Trophoblast cell (in vitro differentiated cells and primary cell): Measurements from ENCODE around the gene BTBD17.

Experiments used
- DNase-seq, 2 donors: peaks; one replicate each; pipeline ENCODE4 v3.0.0-alpha.2; 2016
- H2AFZ ChIP-seq: 2 replicates; pipeline ENCODE4 v1.6.1; 2013; ENCODE audit warnings: low read length, moderate library complexity, mild to moderate bottlenecking; ENCODE audit not compliant: insufficient read depth, poor library complexity
- H2AK5ac ChIP-seq: 2 replicates; pipeline ENCODE4 v1.6.1; 2013; ENCODE audit warnings: mild to moderate bottlenecking, low read length
- H2BK120ac ChIP-seq: 2 replicates; pipeline ENCODE4 v1.6.1; 2013; ENCODE audit warnings: low read length, mild to moderate bottlenecking, moderate library complexity; ENCODE audit not compliant: insufficient read depth, poor library complexity
- H2BK12ac ChIP-seq: 2 replicates; pipeline ENCODE4 v1.6.1; 2013; ENCODE audit warnings: mild to moderate bottlenecking, low read length, moderate library complexity
- H2BK5ac ChIP-seq: 2 replicates; pipeline ENCODE4 v1.6.1; 2013; ENCODE audit warnings: low read length, low read depth, moderate library complexity, mild to moderate bottlenecking; ENCODE audit not compliant: poor library complexity
- H3K14ac ChIP-seq: 2 replicates; pipeline ENCODE4 v1.6.1; 2013; ENCODE audit warnings: mild to moderate bottlenecking, low read length
- H3K18ac ChIP-seq: 2 replicates; pipeline ENCODE4 v1.6.1; 2013; ENCODE audit warnings: mild to moderate bottlenecking, low read length
- H3K23ac ChIP-seq: 2 replicates; pipeline ENCODE4 v1.6.1; 2013; ENCODE audit warnings: low read length
- H3K27ac ChIP-seq: 2 replicates; pipeline ENCODE4 v1.5.1; 2013; ENCODE audit warnings: low read depth, mild to moderate bottlenecking, inconsistent platforms, low read length, moderate library complexity
- H3K27me3 ChIP-seq: 2 replicates; pipeline ENCODE4 v1.6.1; 2013; ENCODE audit warnings: inconsistent platforms, mild to moderate bottlenecking, low read length, moderate library complexity; ENCODE audit not compliant: insufficient read depth
- H3K36me3 ChIP-seq, 2 experiments: 1 replicate in 1 of 2; 2 replicates in 1 of 2; pipeline ENCODE4 v1.6.1; 2013; ENCODE audit warnings: low read length in 2 of 2, mild to moderate bottlenecking in 2 of 2, moderate library complexity in 1 of 2; ENCODE audit not compliant: insufficient read depth in 2 of 2, control insufficient read depth in 1 of 2
- H3K4ac ChIP-seq: 2 replicates; pipeline ENCODE4 v1.6.1; 2013; ENCODE audit warnings: low read depth, mild to moderate bottlenecking, low read length, moderate library complexity
- H3K4me1 ChIP-seq, 2 experiments: 1 replicate in 1 of 2; 2 replicates in 1 of 2; pipeline ENCODE4 v1.6.1; 2013; ENCODE audit warnings: low read length in 2 of 2, mild to moderate bottlenecking in 2 of 2, moderate library complexity in 1 of 2; ENCODE audit not compliant: insufficient read depth in 2 of 2, control insufficient read depth in 1 of 2
- H3K4me2 ChIP-seq: 2 replicates; pipeline ENCODE4 v1.6.1; 2013; ENCODE audit warnings: inconsistent platforms, mild to moderate bottlenecking, low read length, moderate library complexity
- H3K4me3 ChIP-seq: 2 replicates; pipeline ENCODE4 v1.5.1; 2013; ENCODE audit warnings: mild to moderate bottlenecking, low read depth, low read length, inconsistent platforms
- H3K79me1 ChIP-seq: one replicate; pipeline ENCODE4 v1.6.1; 2013; ENCODE audit warnings: low read length
- H3K79me2 ChIP-seq: 2 replicates; pipeline ENCODE4 v1.6.1; 2013; ENCODE audit warnings: low read length, mild to moderate bottlenecking; ENCODE audit not compliant: control insufficient read depth, insufficient read depth, poor library complexity
- H3K9ac ChIP-seq: 2 replicates; pipeline ENCODE4 v1.6.1; 2013; ENCODE audit warnings: mild to moderate bottlenecking, low read length
- H3K9me3 ChIP-seq: 2 replicates; pipeline ENCODE4 v1.6.1; 2013; ENCODE audit warnings: low read depth, mild to moderate bottlenecking, control low read depth, inconsistent platforms, low read length; ENCODE audit not compliant: insufficient read depth
- H4K12ac ChIP-seq: 2 replicates; pipeline ENCODE4 v1.6.1; 2013; ENCODE audit warnings: low read depth, mild to moderate bottlenecking, low read length, moderate library complexity
- H4K8ac ChIP-seq: 2 replicates; pipeline ENCODE4 v1.6.1; 2013; ENCODE audit warnings: low read depth, mild to moderate bottlenecking, low read length, moderate library complexity
- H4K91ac ChIP-seq: one replicate; pipeline ENCODE4 v1.6.1; 2013; ENCODE audit warnings: low read depth, mild to moderate bottlenecking, low read length, moderate library complexity
- WGBS: extraction: QIAGEN DNeasy Blood & Tissue Kit; methylation state at CpG from one replicate; pipeline ENCODE4 v1.1.7; 2013; ENCODE audit warnings: missing lambda C conversion rate; ENCODE audit not compliant: insufficient read length, insufficient coverage; ENCODE audit errors: extremely low coverage; 5-methylcytosine and 5-hydroxymethylcytosine counted together

Gene BTBD17

DNA sequence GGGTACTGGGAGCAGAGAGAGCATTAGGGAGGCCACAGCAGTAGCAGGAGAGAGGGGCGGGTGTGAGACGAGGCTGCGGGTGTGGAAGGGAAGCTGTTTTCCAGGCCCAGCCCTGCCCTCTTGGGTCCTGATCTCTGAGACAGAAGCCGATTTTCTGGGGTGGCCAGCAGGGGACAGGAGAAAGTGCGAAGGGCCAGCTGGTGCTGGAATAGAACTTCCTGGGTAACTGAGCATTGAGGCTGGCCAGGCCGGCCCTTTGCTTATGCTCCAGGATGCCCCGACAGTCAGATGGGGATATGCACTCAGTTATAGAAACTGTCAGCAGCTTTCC is 804 bp downstream of the BTBD17 start:
- H2AK5ac ChIP-seq: no peak overlapping the region
- H3K27ac ChIP-seq: no peak overlapping the region
- H3K4me2 ChIP-seq: no peak overlapping the region
- H4K12ac ChIP-seq: no peak overlapping the region
- H3K9ac ChIP-seq: no peak overlapping the region
- H2BK120ac ChIP-seq: no peak overlapping the region
- no peaks in the 10 kb centered on the region for H3K27me3 ChIP-seq
- no peaks in the 10 kb centered on the region for H3K79me1 ChIP-seq
- no peak overlapping the region for H3K4me3 ChIP-seq
- no peak overlapping the region for H4K8ac ChIP-seq
- H3K4ac ChIP-seq: no peak overlapping the region
- no peaks in the 10 kb centered on the region for H3K36me3 ChIP-seq
- no peak overlapping the region for H4K91ac ChIP-seq
- H3K23ac ChIP-seq: no peak overlapping the region
- DNase-seq: no peak
- H2BK12ac ChIP-seq: no peak overlapping the region
- H3K9me3 ChIP-seq: peaks cover 2% of the 10 kb centered on the region
- H3K4me1 ChIP-seq: no peaks in the 10 kb centered on the region
- no peak overlapping the region for H3K14ac ChIP-seq
- WGBS: no CpG with 5 or more reads among the region's 7 CpGs
- H3K18ac ChIP-seq: no peak overlapping the region
- H3K79me2 ChIP-seq: no peaks in the 10 kb centered on the region
- H2BK5ac ChIP-seq: no peak overlapping the region
- H2AFZ ChIP-seq: no peak overlapping the region

GRCh38 chr17:74359916-74360315 is 1.8 kb downstream of the BTBD17 start:
- no peak overlapping the region for H2AK5ac ChIP-seq
- H4K8ac ChIP-seq: no peak overlapping the region
- no peaks in the 10 kb centered on the region for H3K4me1 ChIP-seq
- no peak for DNase-seq
- no peak overlapping the region for H3K9ac ChIP-seq
- H3K79me2 ChIP-seq: no peaks in the 10 kb centered on the region
- no peaks in the 10 kb centered on the region for H3K27me3 ChIP-seq
- H3K23ac ChIP-seq: no peak overlapping the region
- no peak overlapping the region for H2BK5ac ChIP-seq
- peak overlapping the region; percentile 36 for H4K12ac ChIP-seq
- H3K4me3 ChIP-seq: no peak overlapping the region
- H3K14ac ChIP-seq: no peak overlapping the region
- H3K4ac ChIP-seq: no peak overlapping the region
- H4K91ac ChIP-seq: no peak overlapping the region
- no peaks in the 10 kb centered on the region for H3K79me1 ChIP-seq
- WGBS: no CpG with 5 or more reads among the region's 22 CpGs
- H2BK120ac ChIP-seq: no peak overlapping the region
- H2BK12ac ChIP-seq: no peak overlapping the region
- H3K4me2 ChIP-seq: no peak overlapping the region
- no peak overlapping the region for H2AFZ ChIP-seq
- H3K27ac ChIP-seq: no peak overlapping the region
- no peaks in the 10 kb centered on the region for H3K36me3 ChIP-seq
- H3K18ac ChIP-seq: no peak overlapping the region
- peaks cover 2% of the 10 kb centered on the region for H3K9me3 ChIP-seq

DNA sequence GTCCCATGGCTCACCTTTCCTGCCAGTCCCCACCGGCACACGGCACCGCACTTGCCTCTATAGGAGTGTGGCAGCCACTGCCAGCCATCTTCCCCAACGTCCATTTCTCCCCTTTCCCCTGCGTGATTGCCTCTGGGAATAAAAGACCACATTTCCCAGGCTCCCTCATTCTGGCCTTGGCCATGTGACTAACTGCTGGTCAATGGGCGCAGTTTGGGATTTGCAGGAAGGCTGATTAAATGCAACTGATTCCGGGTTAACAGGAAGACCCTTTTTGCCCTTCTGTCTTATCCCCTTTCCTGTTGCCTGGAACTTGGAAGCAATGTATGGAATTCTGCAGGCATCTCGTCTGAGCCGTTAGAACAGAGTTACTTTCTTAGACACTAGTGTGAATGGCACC is 3.0 kb downstream of the BTBD17 start:
- Histone ChIP-seq H2BK12ac (no peak overlapping the region), H3K14ac (no peak overlapping the region), H3K79me2 (no peaks in the 10 kb centered on the region), H3K9ac (no peak overlapping the region), H3K9me3 (peaks cover 2% of the 10 kb centered on the region), H3K4me3 (no peak overlapping the region), H2BK120ac (no peak overlapping the region), H2AK5ac (no peak overlapping the region), H3K36me3 (no peaks in the 10 kb centered on the region), H3K4me1 (no peaks in the 10 kb centered on the region), H3K23ac (no peak overlapping the region), H3K4me2 (no peak overlapping the region), H2BK5ac (no peak overlapping the region), H2AFZ (no peak overlapping the region), H4K8ac (no peak overlapping the region), H3K27ac (no peak overlapping the region), H3K18ac (no peak overlapping the region), H3K79me1 (no peaks in the 10 kb centered on the region), H4K91ac (no peak overlapping the region), H3K27me3 (no peaks in the 10 kb centered on the region), H3K4ac (no peak overlapping the region), H4K12ac (no peak overlapping the region)
- no peak for DNase-seq
- WGBS: no CpG with 5 or more reads among the region's 9 CpGs

DNA sequence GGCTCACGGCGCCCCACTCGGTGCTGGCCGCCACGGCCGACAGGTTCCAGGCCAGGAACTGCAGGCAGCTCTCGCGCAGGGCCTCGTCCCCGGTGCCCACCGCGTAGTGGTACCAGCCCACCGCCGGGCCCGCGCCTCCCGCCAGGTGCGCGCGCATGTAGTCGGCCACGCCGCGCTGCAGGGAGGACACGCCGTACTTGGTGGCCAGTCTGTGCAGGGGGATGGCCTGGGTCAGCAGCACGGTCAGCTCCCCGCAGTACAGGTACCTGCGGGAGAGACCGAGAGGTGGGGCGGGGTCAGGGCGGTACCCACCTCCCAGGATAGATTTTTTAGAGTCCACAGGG is 4.2 kb downstream of the BTBD17 start:
- H4K8ac ChIP-seq: no peak overlapping the region
- no peak for DNase-seq
- no CpG with 5 or more reads among the region's 32 CpGs for WGBS

More for the DNA sequence above, 4.2 kb downstream of the BTBD17 start:
- Histone ChIP-seq H2AFZ (no peak overlapping the region), H2BK120ac (no peak overlapping the region), H3K4me3 (no peak overlapping the region), H3K9me3 (peaks cover 2% of the 10 kb centered on the region), H3K27ac (no peak overlapping the region), H2AK5ac (no peak overlapping the region), H3K36me3 (no peaks in the 10 kb centered on the region), H3K18ac (no peak overlapping the region), H3K79me1 (no peaks in the 10 kb centered on the region), H3K9ac (no peak overlapping the region), H3K27me3 (peaks cover 10% of the 10 kb centered on the region), H3K4me1 (no peaks in the 10 kb centered on the region), H4K12ac (no peak overlapping the region), H4K91ac (no peak overlapping the region), H3K4me2 (no peak overlapping the region), H3K23ac (no peak overlapping the region), H3K4ac (no peak overlapping the region), H3K14ac (no peak overlapping the region), H2BK12ac (no peak overlapping the region), H3K79me2 (no peaks in the 10 kb centered on the region), H2BK5ac (no peak overlapping the region)
